Prostate gland (tissue), 2 donors: Measurements from ENCODE around the gene CMKLR1.

Experiments
- CTCF ChIP-seq, 4 experiments: fragments of 200-600 bp in 2 of 4; fragments of 450-650 bp in 2 of 4; sonication (generic) in 2 of 4; IDR thresholded peaks; 1 replicate in 3 of 4; 2 replicates in 1 of 4; pipeline ENCODE4 v1.5.1; 2016 to 2019; ENCODE audit warnings: antibody characterized with exemption in 4 of 4, mild to moderate bottlenecking in 2 of 4, moderate library complexity in 2 of 4
- POLR2A ChIP-seq: fragments of 450-650 bp; IDR thresholded peaks from one replicate; pipeline ENCODE4 v1.6.1; 2016; ENCODE audit warnings: antibody characterized with exemption, mild to moderate bottlenecking

GRCh38 chr12:108333898-108334699 is 5.0 kb downstream of the CMKLR1 start:
- TF ChIP-seq POLR2A (no peak), CTCF (IDR thresholded peaks at IDR 0.05) (no peak)
